Kidney (tissue), 2 donors: ENCODE data around the gene AASDH. TPM values are rescaled to one million over a fixed set of nuclear protein-coding genes. Genes with fewer than 3 reads are reported as not detected.

ENCODE experiments used
- polyA plus RNA-seq: library from polyadenylated mRNA; stranded (reverse); fragments of 350-450 nt; fragmentation: Illumina TruSeq; extraction: RNeasy Lipid Tissue Mini Kit (QIAGEN cat#74804); gene quantifications from one replicate; pipeline ENCODE4 v1.2.3, GENCODE V29; 2014; ENCODE audit warnings: low read depth, low replicate concordance; ENCODE audit not compliant: insufficient read depth
- total RNA-seq: library from RNA; stranded (reverse); fragmentation: NEBNext Ultra II Directional; extraction: Animal tissue kit (Norgen Biotek cat#: 25700); gene quantifications from one replicate; pipeline ENCODE4 v1.2.1, GENCODE V29; 2021
- donor health status: DM: yes; HTN: yes; CAD: no.

Gene AASDH
- total and polyA plus RNA-seq, 2 donors from 2014 or later, result 6.0 to 16.7 TPM

Other genes with a start within 250 kb of the AASDH start
- gene PPAT, start 48.1 kb upstream of the AASDH start, total RNA-seq, result 11.2 TPM
- 3.6 TPM for gene PPAT, start 48.1 kb upstream of the AASDH start, polyA plus RNA-seq
- gene PAICS, start 48.8 kb upstream of the AASDH start, total RNA-seq, result 51.7 TPM
- gene PAICS, start 48.8 kb upstream of the AASDH start, polyA plus RNA-seq, result 39.3 TPM
- gene SRP72, start 80.1 kb upstream of the AASDH start, total RNA-seq, result 90.8 TPM
- gene SRP72, start 80.1 kb upstream of the AASDH start, polyA plus RNA-seq, result 23.1 TPM
- gene ARL9, start 118.3 kb upstream of the AASDH start, total RNA-seq, result 0.19 TPM
- 0.26 TPM for gene ARL9, start 118.3 kb upstream of the AASDH start, polyA plus RNA-seq